Chondrocyte (in vitro differentiated cells): ENCODE measurements around the gene YY1AP1. TPM values are rescaled to one million over a fixed set of nuclear protein-coding genes. Genes with fewer than 3 reads are reported as not detected.

Source experiments
- DNase-seq: peaks from one replicate; pipeline ENCODE4 v3.0.0; 2021; ENCODE audit warnings: mixed read lengths, low spot score
- H3K27ac Mint-ChIP-seq: one replicate; pipeline ENCODE4 v1.8.0; 2021; ENCODE audit warnings: mild to moderate bottlenecking, moderate library complexity, mixed read lengths; ENCODE audit not compliant: unreplicated experiment
- H3K27me3 Mint-ChIP-seq: 2 replicates; pipeline ENCODE4 v1.8.0; 2021; ENCODE audit warnings: low read depth, mixed read lengths
- H3K36me3 Mint-ChIP-seq: 2 replicates; pipeline ENCODE4 v1.8.0; 2021; ENCODE audit warnings: low read depth, mixed read lengths
- H3K4me1 Mint-ChIP-seq: 2 replicates; pipeline ENCODE4 v1.8.0; 2021; ENCODE audit warnings: low read depth, mild to moderate bottlenecking, mixed read lengths
- H3K4me3 Mint-ChIP-seq: one replicate; pipeline ENCODE4 v1.8.0; 2021; ENCODE audit warnings: mild to moderate bottlenecking, moderate library complexity, mixed read lengths; ENCODE audit not compliant: unreplicated experiment
- H3K9me3 Mint-ChIP-seq: 2 replicates; pipeline ENCODE4 v1.8.0; 2021; ENCODE audit warnings: low read depth, mixed read lengths
- total RNA-seq: library from RNA; stranded (reverse); gene quantifications from 3 replicates; pipeline ENCODE4 v1.2.1, GENCODE V29; 2021
- TF ChIP-seq, protein P1 (sequence below): fragments of 200-600 bp; sonication (generic); IDR thresholded peaks from 2 replicates; pipeline ENCODE4 v1.5.0; 2021; ENCODE audit warnings: antibody characterized with exemption, mild to moderate bottlenecking, moderate library complexity

Gene YY1AP1
- total RNA-seq, 1 donor from 2014 or later, result 41.9 TPM

GRCh38 chr1:155697046-155697445, 8.5 kb upstream of the YY1AP1 start:
- no peak for DNase-seq
- H3K36me3 Mint-ChIP-seq, result peaks cover 2% of the 10 kb centered on the region
- no peaks in the 10 kb centered on the region for H3K27me3 Mint-ChIP-seq
- TF ChIP-seq, protein P1, sequence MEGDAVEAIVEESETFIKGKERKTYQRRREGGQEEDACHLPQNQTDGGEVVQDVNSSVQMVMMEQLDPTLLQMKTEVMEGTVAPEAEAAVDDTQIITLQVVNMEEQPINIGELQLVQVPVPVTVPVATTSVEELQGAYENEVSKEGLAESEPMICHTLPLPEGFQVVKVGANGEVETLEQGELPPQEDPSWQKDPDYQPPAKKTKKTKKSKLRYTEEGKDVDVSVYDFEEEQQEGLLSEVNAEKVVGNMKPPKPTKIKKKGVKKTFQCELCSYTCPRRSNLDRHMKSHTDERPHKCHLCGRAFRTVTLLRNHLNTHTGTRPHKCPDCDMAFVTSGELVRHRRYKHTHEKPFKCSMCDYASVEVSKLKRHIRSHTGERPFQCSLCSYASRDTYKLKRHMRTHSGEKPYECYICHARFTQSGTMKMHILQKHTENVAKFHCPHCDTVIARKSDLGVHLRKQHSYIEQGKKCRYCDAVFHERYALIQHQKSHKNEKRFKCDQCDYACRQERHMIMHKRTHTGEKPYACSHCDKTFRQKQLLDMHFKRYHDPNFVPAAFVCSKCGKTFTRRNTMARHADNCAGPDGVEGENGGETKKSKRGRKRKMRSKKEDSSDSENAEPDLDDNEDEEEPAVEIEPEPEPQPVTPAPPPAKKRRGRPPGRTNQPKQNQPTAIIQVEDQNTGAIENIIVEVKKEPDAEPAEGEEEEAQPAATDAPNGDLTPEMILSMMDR, result no peak
- no peak overlapping the region for H3K4me3 Mint-ChIP-seq
- peak overlapping the region; percentile 30 for H3K27ac Mint-ChIP-seq
- peaks cover 33% of the 10 kb centered on the region for H3K4me1 Mint-ChIP-seq
- H3K9me3 Mint-ChIP-seq, result no peaks in the 10 kb centered on the region

- Mint-ChIP-seq H3K27me3 (no peaks in the 10 kb centered on the region), H3K36me3 (peaks cover 6% of the 10 kb centered on the region), H3K4me3 (no peak overlapping the region), H3K27ac (no peak overlapping the region), H3K4me1 (peaks cover 36% of the 10 kb centered on the region), H3K9me3 (no peaks in the 10 kb centered on the region)
- TF ChIP-seq, protein P1, result no peak
- no peak for DNase-seq
Observed at GRCh38 chr1:155696524-155696923, 8.0 kb upstream of the YY1AP1 start.

GRCh38 chr1:155695608-155696007, 7.0 kb upstream of the YY1AP1 start:
- Mint-ChIP-seq H3K9me3 (no peaks in the 10 kb centered on the region), H3K4me1 (peaks cover 42% of the 10 kb centered on the region), H3K4me3 (no peak overlapping the region), H3K27ac (no peak overlapping the region), H3K27me3 (no peaks in the 10 kb centered on the region), H3K36me3 (peaks cover 10% of the 10 kb centered on the region)
- no peak for DNase-seq
- TF ChIP-seq, protein P1, result no peak

GRCh38 chr1:155695072-155695471, 6.5 kb upstream of the YY1AP1 start:
- Mint-ChIP-seq H3K9me3 (no peaks in the 10 kb centered on the region), H3K36me3 (peaks cover 10% of the 10 kb centered on the region), H3K4me1 (peaks cover 47% of the 10 kb centered on the region), H3K4me3 (no peak overlapping the region), H3K27me3 (no peaks in the 10 kb centered on the region), H3K27ac (no peak overlapping the region)
- no peak for DNase-seq
- TF ChIP-seq, protein P1, result no peak

GRCh38 chr1:155694167-155694566, 5.6 kb upstream of the YY1AP1 start:
- no peak overlapping the region for H3K4me3 Mint-ChIP-seq
- no peak for DNase-seq
- no peak overlapping the region for H3K27ac Mint-ChIP-seq
- H3K4me1 Mint-ChIP-seq, result peaks cover 56% of the 10 kb centered on the region
- H3K27me3 Mint-ChIP-seq, result no peaks in the 10 kb centered on the region
- TF ChIP-seq, protein P1, result no peak
- H3K9me3 Mint-ChIP-seq, result no peaks in the 10 kb centered on the region
- H3K36me3 Mint-ChIP-seq, result peaks cover 10% of the 10 kb centered on the region
